Lower leg skin (tissue), 3 donors: Measurements from ENCODE around the gene CCND2.

Experiments
- POLR2A ChIP-seq, 2 donors: fragments of 450-650 bp; IDR thresholded peaks; one replicate each; pipeline ENCODE4 v1.6.1; 2016 to 2017; ENCODE audit warnings: antibody characterized with exemption in 2 of 2, mild to moderate bottlenecking in 1 of 2, moderate library complexity in 1 of 2
- TF ChIP-seq, protein P1 (sequence below), 3 donors: fragments of 450-650 bp; IDR thresholded peaks; one replicate each; pipeline ENCODE4 v1.5.1; 2016; ENCODE audit warnings: antibody characterized with exemption in 3 of 3, mild to moderate bottlenecking in 3 of 3, moderate library complexity in 2 of 3

DNA sequence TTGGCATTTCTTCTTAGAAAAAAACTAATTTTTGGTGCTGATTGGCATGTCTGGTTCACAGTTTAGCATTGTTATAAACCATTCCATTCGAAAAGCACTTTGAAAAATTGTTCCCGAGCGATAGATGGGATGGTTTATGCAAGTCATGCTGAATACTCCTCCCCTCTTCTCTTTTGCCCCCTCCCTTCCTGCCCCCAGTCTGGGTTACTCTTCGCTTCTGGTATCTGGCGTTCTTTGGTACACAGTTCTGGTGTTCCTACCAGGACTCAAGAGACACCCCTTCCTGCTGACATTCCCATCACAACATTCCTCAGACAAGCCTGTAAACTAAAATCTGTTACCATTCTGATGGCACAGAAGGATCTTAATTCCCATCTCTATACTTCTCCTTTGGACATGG lies 27.3 kb downstream of the CCND2 start:
- TF ChIP-seq, protein P1, sequence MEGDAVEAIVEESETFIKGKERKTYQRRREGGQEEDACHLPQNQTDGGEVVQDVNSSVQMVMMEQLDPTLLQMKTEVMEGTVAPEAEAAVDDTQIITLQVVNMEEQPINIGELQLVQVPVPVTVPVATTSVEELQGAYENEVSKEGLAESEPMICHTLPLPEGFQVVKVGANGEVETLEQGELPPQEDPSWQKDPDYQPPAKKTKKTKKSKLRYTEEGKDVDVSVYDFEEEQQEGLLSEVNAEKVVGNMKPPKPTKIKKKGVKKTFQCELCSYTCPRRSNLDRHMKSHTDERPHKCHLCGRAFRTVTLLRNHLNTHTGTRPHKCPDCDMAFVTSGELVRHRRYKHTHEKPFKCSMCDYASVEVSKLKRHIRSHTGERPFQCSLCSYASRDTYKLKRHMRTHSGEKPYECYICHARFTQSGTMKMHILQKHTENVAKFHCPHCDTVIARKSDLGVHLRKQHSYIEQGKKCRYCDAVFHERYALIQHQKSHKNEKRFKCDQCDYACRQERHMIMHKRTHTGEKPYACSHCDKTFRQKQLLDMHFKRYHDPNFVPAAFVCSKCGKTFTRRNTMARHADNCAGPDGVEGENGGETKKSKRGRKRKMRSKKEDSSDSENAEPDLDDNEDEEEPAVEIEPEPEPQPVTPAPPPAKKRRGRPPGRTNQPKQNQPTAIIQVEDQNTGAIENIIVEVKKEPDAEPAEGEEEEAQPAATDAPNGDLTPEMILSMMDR (IDR thresholded peaks at IDR 0.05), result no peak
- no peak for TF ChIP-seq POLR2A (IDR thresholded peaks at IDR 0.05)
